Activated CD8-positive, alpha-beta memory T cell treated with anti-CD3 and anti-CD28 coated beads for 4 hours (primary cell): ENCODE data around the gene F12.

Experiments
- DNase-seq, 2 donors: peaks; one replicate each; pipeline ENCODE4 v3.0.0-alpha.2; 2020; ENCODE audit warnings: low read depth in 2 of 2

F12 gene

GRCh38 chr5:177356746-177357145, 52.6 kb downstream of the F12 start:
- no peak for DNase-seq

GRCh38 chr5:177355868-177356168, 53.5 kb downstream of the F12 start:
- DNase-seq = no peak

- DNase-seq = no peak
These were observed 54.0 kb downstream of the F12 start for GRCh38 chr5:177355162-177355867.

GRCh38 chr5:177354711-177355110, 54.7 kb downstream of the F12 start:
- no peak for DNase-seq

- DNase-seq = no peak
These were observed 55.1 kb downstream of the F12 start for GRCh38 chr5:177354256-177354655.

GRCh38 chr5:177353093-177353492, 56.3 kb downstream of the F12 start:
- no peak for DNase-seq
